ENCODE data around the gene IL1A. TPM values are rescaled to one million over a fixed set of nuclear protein-coding genes. Genes with fewer than 3 reads are reported as not detected.

The IL1A gene
- polyA plus RNA-seq, 6 donors from 2014 or later, result not detected

Other genes with a start within 250 kb of the IL1A start
- gene POLR1B, start 242.0 kb downstream of the IL1A start, polyA plus RNA-seq (ENCODE audit: low read depth in 6 of 6), result 10 to 100 TPM; 15.3 to 25.5 (median 17.5) TPM
- gene CHCHD5, start 199.9 kb downstream of the IL1A start, polyA plus RNA-seq (ENCODE audit: low read depth in 6 of 6), result 10 to 100 TPM; 34.0 to 53.0 (median 43.6) TPM
- gene SLC20A1, start 138.6 kb downstream of the IL1A start, polyA plus RNA-seq (ENCODE audit: low read depth in 6 of 6), result 10 to 100 TPM in 5 of 6 donors, 1 to 10 TPM in 1; 6.5 to 19.3 (median 13.1) TPM
- not detected for gene NT5DC4, start 63.5 kb downstream of the IL1A start, polyA plus RNA-seq (ENCODE audit: low read depth in 6 of 6)
- under 1 TPM in 1 of 6 donors, not detected in 5; 0.16 TPM for gene CKAP2L, start 19.9 kb downstream of the IL1A start, polyA plus RNA-seq (ENCODE audit: low read depth in 6 of 6)
- gene IL1B, start 52.3 kb upstream of the IL1A start, polyA plus RNA-seq (ENCODE audit: low read depth in 6 of 6), result under 1 TPM in 2 of 6 donors, not detected in 4; 0.35 to 0.37 TPM
- gene IL37, start 126.7 kb upstream of the IL1A start, polyA plus RNA-seq (ENCODE audit: low read depth in 6 of 6), result not detected
- not detected for gene IL36G, start 193.5 kb upstream of the IL1A start, polyA plus RNA-seq (ENCODE audit: low read depth in 6 of 6)
- not detected for gene IL36A, start 221.0 kb upstream of the IL1A start, polyA plus RNA-seq (ENCODE audit: low read depth in 6 of 6)